Heart right ventricle (tissue), 16 donors: Measurements from ENCODE around the gene KCNK2. TPM values are rescaled to one million over a fixed set of nuclear protein-coding genes. Genes with fewer than 3 reads are reported as not detected.

Experiments
- ATAC-seq, 8 donors: fragments of 200-7000 bp; cut with Tn5 transposase; one replicate each; pipeline ENCODE4 v1.9.1; 2020; ENCODE audit warnings: mild to moderate bottlenecking in 8 of 8, moderate library complexity in 8 of 8, moderate number of reproducible peaks in 1 of 8
- DNase-seq, 2 donors: peaks; one replicate each; pipeline ENCODE4 v3.0.0-alpha.2; 2020
- H3K27ac ChIP-seq, 10 donors: fragments of 200-600 bp; sonication (generic) in 2 of 10; one replicate each; pipeline versions ENCODE4 v1.5.0 to v1.8.0; 2020 to 2022; ENCODE audit warnings: mild to moderate bottlenecking in 3 of 10
- H3K27me3 ChIP-seq, 7 donors: fragments of 200-600 bp; one replicate each; pipeline ENCODE4 v1.8.0; 2021 to 2022; ENCODE audit warnings: mild to moderate bottlenecking in 2 of 7
- H3K36me3 ChIP-seq, 9 donors: fragments of 200-600 bp; sonication (generic) in 1 of 9; one replicate each; pipeline versions ENCODE4 v1.5.0 to v1.8.0; 2020 to 2022; ENCODE audit warnings: mild to moderate bottlenecking in 2 of 9
- H3K4me1 ChIP-seq, 9 donors: fragments of 200-600 bp; sonication (generic) in 1 of 9; one replicate each; pipeline versions ENCODE4 v1.5.0 to v1.8.0; 2020 to 2022; ENCODE audit warnings: mild to moderate bottlenecking in 4 of 9
- H3K4me3 ChIP-seq, 10 donors: fragments of 200-600 bp; sonication (generic) in 2 of 10; one replicate each; pipeline versions ENCODE4 v1.5.0 to v1.8.0; 2020 to 2022; ENCODE audit warnings: mild to moderate bottlenecking in 7 of 10, moderate library complexity in 2 of 10
- H3K9me3 ChIP-seq, 11 donors: fragments of 200-600 bp in 10 of 11; sonication (generic) in 2 of 11; one replicate each; pipeline versions ENCODE4 v1.5.0 to v1.8.0; 2013 to 2022; ENCODE audit warnings: mild to moderate bottlenecking in 2 of 11, control low read depth in 1 of 11, moderate library complexity in 1 of 11
- WGBS, 2 donors: extraction: QIAGEN DNeasy Blood & Tissue Kit; methylation state at CpG; one replicate each; pipeline ENCODE4 v1.1.7; 2013; ENCODE audit warnings: inconsistent platforms in 1 of 2; 5-methylcytosine and 5-hydroxymethylcytosine counted together
- intact Hi-C, 10 donors: fragments of 100-400 bp; cut with DNase I; formaldehyde crosslinking; loops; one replicate each; pipeline versions ENCODE4 v1.11.1 to v1.14.2; 2022
- polyA plus RNA-seq, 2 donors: library from polyadenylated mRNA; stranded (reverse); fragments of 200-250 nt; gene quantifications; one replicate each; pipeline ENCODE4 v1.2.3, GENCODE V29; 2013
- total RNA-seq, 10 donors: library from RNA; stranded (reverse); fragmentation: NEBNext Ultra II Directional in 3 of 10; extraction: Animal tissue kit (Norgen Biotek cat#: 25700) in 3 of 10; gene quantifications; one replicate each; pipeline versions ENCODE4 v1.2.1 to v1.2.4, GENCODE V29; 2021 to 2023
- TF ChIP-seq, protein P1 (sequence below), 9 donors: fragments of 200-600 bp; sonication (generic) in 2 of 9; IDR thresholded peaks; one replicate each; pipeline versions ENCODE4 v1.5.0 to v1.8.0; 2021 to 2022; ENCODE audit warnings: antibody characterized with exemption in 9 of 9, mild to moderate bottlenecking in 5 of 9, moderate library complexity in 1 of 9
- donor health status: Arrhythmogenic right ventricular cardiomyopathy.
- donor health status: ischemic (EF 13 %, LVEDD 7.1; RV severe dilation, severe dysfunction).
- donor health status: healthy with polysubstance abuse.
- donor health status: DM: no; HTN: yes; CAD: no.
- donor health status: DM: no; HTN: no; CAD: no.
- donor health status: ischemic (EF 25% LVEDD 6.9; RV normal size, moderate dysfunction).
- donor health status: ischemic (EF 25% LVEDD 5.7; RV mildly dilated, moderate dysfunction).
- donor health status: healthy.
- donor health status: DM: yes; HTN: yes; CAD: no.
- donor health status: Ischemic cardiomyopathy.
- donor health status: ischemic (EF 35%, LVEDD 5.7; RV mildly dilated, moderate dysfunction).
- donor health status: nonischemic (EF 11% LVEDD 7.7; RV severe dilation, severe dysfunction).
- donor health status: DM: yes; HTN: yes; CAD: no.
- donor health status: PGD.
- donor health status: ischemic (EF 29% LVEDD 5.4; RV normal size, mild dysfunction).
- donor health status: nonischemic (EF 23%, LVEDD 6.1; RV moderate dilation, normal function).

Gene KCNK2
- total and polyA plus RNA-seq, 12 donors, result 0.06 to 0.79 (median 0.26) TPM; not detected in 5

DNA sequence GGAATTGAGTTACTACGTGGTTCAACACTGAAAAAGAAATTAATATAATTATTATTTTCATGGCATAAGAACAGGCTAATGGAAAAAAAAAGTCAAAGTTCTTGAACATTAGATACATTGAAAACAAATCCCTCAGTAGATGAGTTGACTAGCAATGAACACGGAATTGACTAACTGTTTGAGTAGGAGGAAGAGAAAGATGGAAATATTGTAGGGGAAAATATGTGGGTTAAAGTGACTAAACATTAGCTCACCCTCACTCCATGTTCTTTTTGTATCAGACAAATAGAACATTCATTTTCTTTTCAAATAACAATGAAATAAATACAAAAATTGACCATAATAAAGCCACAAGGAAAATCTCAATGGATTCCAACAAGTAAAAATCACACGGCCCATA lies 84.3 kb downstream of the KCNK2 start:
- Histone ChIP-seq H3K4me3 (no peak overlapping the region), H3K27me3 (no peaks in the 10 kb centered on the region), H3K9me3 (peaks cover 0 to 31% (median 3%) of the 10 kb centered on the region in 11 donors), H3K36me3 (no peaks in the 10 kb centered on the region), H3K4me1 (no peaks in the 10 kb centered on the region), H3K27ac (no peak overlapping the region)
- DNase-seq, result no peak
- 82 to 83% methylated on average over 3 of the region's 3 CpGs for WGBS, 2 donors
- ATAC-seq, result no peak
- TF ChIP-seq, protein P1, sequence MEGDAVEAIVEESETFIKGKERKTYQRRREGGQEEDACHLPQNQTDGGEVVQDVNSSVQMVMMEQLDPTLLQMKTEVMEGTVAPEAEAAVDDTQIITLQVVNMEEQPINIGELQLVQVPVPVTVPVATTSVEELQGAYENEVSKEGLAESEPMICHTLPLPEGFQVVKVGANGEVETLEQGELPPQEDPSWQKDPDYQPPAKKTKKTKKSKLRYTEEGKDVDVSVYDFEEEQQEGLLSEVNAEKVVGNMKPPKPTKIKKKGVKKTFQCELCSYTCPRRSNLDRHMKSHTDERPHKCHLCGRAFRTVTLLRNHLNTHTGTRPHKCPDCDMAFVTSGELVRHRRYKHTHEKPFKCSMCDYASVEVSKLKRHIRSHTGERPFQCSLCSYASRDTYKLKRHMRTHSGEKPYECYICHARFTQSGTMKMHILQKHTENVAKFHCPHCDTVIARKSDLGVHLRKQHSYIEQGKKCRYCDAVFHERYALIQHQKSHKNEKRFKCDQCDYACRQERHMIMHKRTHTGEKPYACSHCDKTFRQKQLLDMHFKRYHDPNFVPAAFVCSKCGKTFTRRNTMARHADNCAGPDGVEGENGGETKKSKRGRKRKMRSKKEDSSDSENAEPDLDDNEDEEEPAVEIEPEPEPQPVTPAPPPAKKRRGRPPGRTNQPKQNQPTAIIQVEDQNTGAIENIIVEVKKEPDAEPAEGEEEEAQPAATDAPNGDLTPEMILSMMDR (IDR thresholded peaks at IDR 0.05), result no peak
- intact Hi-C loops, result no loop called here

- ATAC-seq (no peak), DNase-seq (no peak)
- no peaks in the 10 kb centered on the region for H3K36me3 ChIP-seq
- peaks cover 0 to 47% (median 9%) of the 10 kb centered on the region in 11 donors for H3K9me3 ChIP-seq
- no peak overlapping the region for H3K4me3 ChIP-seq
- intact Hi-C loops, result no loop called here
- TF ChIP-seq, protein P1 (IDR thresholded peaks at IDR 0.05), result no peak
- no peaks in the 10 kb centered on the region for H3K4me1 ChIP-seq
- WGBS, 2 donors, result 73 to 75% methylated on average over 3 of the region's 3 CpGs
- H3K27me3 ChIP-seq, result no peaks in the 10 kb centered on the region
- H3K27ac ChIP-seq, result no peak overlapping the region
Measured at GRCh38 chr1:215181518-215181917, 99.0 kb downstream of the KCNK2 start.

GRCh38 chr1:215185067-215185620 lies 102.6 kb downstream of the KCNK2 start:
- TF ChIP-seq, protein P1 (IDR thresholded peaks at IDR 0.05), result no peak
- no peak for ATAC-seq
- no peaks in the 10 kb centered on the region for H3K27me3 ChIP-seq
- no peak for DNase-seq
- peaks cover 0 to 31% (median 9%) of the 10 kb centered on the region in 11 donors for H3K9me3 ChIP-seq
- 75 to 81% methylated on average over 2 of the region's 2 CpGs for WGBS, 2 donors
- no peaks in the 10 kb centered on the region for H3K4me1 ChIP-seq
- no peak overlapping the region for H3K4me3 ChIP-seq
- intact Hi-C loops, result no loop called here
- no peaks in the 10 kb centered on the region for H3K36me3 ChIP-seq
- no peak overlapping the region for H3K27ac ChIP-seq

- Histone ChIP-seq H3K9me3 (peaks cover 0 to 1% (median 0%) of the 10 kb centered on the region in 11 donors), H3K27me3 (no peaks in the 10 kb centered on the region), H3K27ac (no peak overlapping the region), H3K4me1 (no peaks in the 10 kb centered on the region), H3K36me3 (no peaks in the 10 kb centered on the region), H3K4me3 (no peak overlapping the region)
- TF ChIP-seq, protein P1 (IDR thresholded peaks at IDR 0.05), result no peak
- DNase-seq (no peak), ATAC-seq (no peak)
- intact Hi-C loops, result no loop called here
Measured at GRCh38 chr1:215188302-215188950, 105.9 kb downstream of the KCNK2 start.
